Endothelial cell of umbilical vein (primary cell): Measurements from ENCODE around the gene PIM1. TPM values are rescaled to one million over a fixed set of nuclear protein-coding genes. Genes with fewer than 3 reads are reported as not detected.

Experiments
- BruUV-seq: library from RNA; stranded (reverse); fragments of 400-500 nt; replicated peaks from 2 replicates; lab custom pipeline; 2021; lab: Mats Ljungman, UMichigan
- CTCF ChIA-PET: fragments of 300-600, 350-600 bp; sonication (Branson Sonifier 250); formaldehyde crosslinking; loops from one replicate; lab custom pipeline; 2021; ENCODE audit warnings: antibody characterized with exemption, inconsistent platforms; lab: Charles Lee
- POLR2A ChIA-PET: fragments of 300-600, 350-600 bp; sonication (Branson Sonifier 250); formaldehyde crosslinking; loops from one replicate; lab custom pipeline; 2021; ENCODE audit warnings: antibody characterized with exemption, inconsistent platforms; lab: Charles Lee
- DNase-seq: peaks from one replicate; pipeline ENCODE4 v3.0.0-alpha.2; 2011; ENCODE audit warnings: low read depth, low spot score
- FAIRE-seq: peaks from 2 replicates; lab custom pipeline; 2011; peaks lifted over from hg19 to GRCh38; lab: Jason Lieb, UNC
- H2AFZ ChIP-seq: 2 replicates; pipeline ENCODE4 v1.6.0; 2012; ENCODE audit warnings: low read depth, low read length, control low read depth, inconsistent platforms
- H3K27ac ChIP-seq: 2 replicates; pipeline ENCODE4 v1.5.1; 2011; ENCODE audit warnings: low read depth, mild to moderate bottlenecking, control low read depth, low read length, moderate library complexity; ENCODE audit not compliant: insufficient read depth
- H3K27me3 ChIP-seq, 2 experiments: 2 replicates each; pipeline versions ENCODE4 v1.6.0 to v1.6.1; 2011; ENCODE audit warnings: low read length in 2 of 2, mixed read lengths in 1 of 2; ENCODE audit not compliant: control insufficient read depth in 2 of 2, insufficient read depth in 2 of 2
- H3K36me3 ChIP-seq, 2 experiments: 2 replicates in 1 of 2; 3 replicates in 1 of 2; pipeline ENCODE4 v1.5.1; 2011; ENCODE audit warnings: low read length in 2 of 2, mild to moderate bottlenecking in 1 of 2, moderate library complexity in 1 of 2; ENCODE audit not compliant: control insufficient read depth in 2 of 2, insufficient read depth in 2 of 2; ENCODE audit errors: extremely low read depth in 1 of 2
- H3K4me1 ChIP-seq: 3 replicates; pipeline ENCODE4 v1.5.1; 2011; ENCODE audit warnings: mild to moderate bottlenecking, low read length; ENCODE audit not compliant: control insufficient read depth, insufficient read depth; ENCODE audit errors: extremely low read depth
- H3K4me2 ChIP-seq: 2 replicates; pipeline ENCODE4 v1.6.1; 2011; ENCODE audit warnings: low read length, control low read depth, mixed read lengths; ENCODE audit not compliant: insufficient read depth
- H3K4me3 ChIP-seq, 3 experiments: fragments of 200-600 bp in 1 of 3; sonication (generic), shearing (Covaris generic) in 1 of 3; replicated peaks in 1 of 3; 2 replicates each; pipeline ENCODE4 v1.5.1; 2011 to 2016; ENCODE audit warnings: control low read depth in 3 of 3, low read length in 3 of 3, mild to moderate bottlenecking in 2 of 3, inconsistent platforms in 1 of 3, low read depth in 1 of 3, moderate library complexity in 1 of 3; ENCODE audit not compliant: insufficient read depth in 1 of 3
- H3K79me2 ChIP-seq: 2 replicates; pipeline ENCODE4 v1.6.0; 2012; ENCODE audit warnings: low read length, inconsistent platforms; ENCODE audit not compliant: control insufficient read depth, insufficient read depth
- H3K9ac ChIP-seq: replicated peaks from 2 replicates; pipeline ENCODE3; 2011; ENCODE audit warnings: low read length, control low read depth; ENCODE audit not compliant: insufficient read depth; ENCODE audit errors: extremely low read depth
- H3K9me1 ChIP-seq: replicated peaks from 3 replicates; pipeline ENCODE4 v1.6.0; 2011; ENCODE audit warnings: mild to moderate bottlenecking, low read length; ENCODE audit not compliant: control insufficient read depth, insufficient read depth; ENCODE audit errors: extremely low read depth
- H3K9me3 ChIP-seq: replicated peaks from 2 replicates; pipeline ENCODE4 v1.5.1; 2012; ENCODE audit warnings: low read length, inconsistent platforms; ENCODE audit not compliant: control insufficient read depth, insufficient read depth
- H4K20me1 ChIP-seq: replicated peaks from 2 replicates; pipeline ENCODE3; 2011; ENCODE audit warnings: mild to moderate bottlenecking, low read length; ENCODE audit not compliant: control insufficient read depth, insufficient read depth; ENCODE audit errors: extremely low read depth
- EZH2 ChIP-seq: IDR thresholded peaks from 2 replicates; pipeline ENCODE4 v1.6.1; 2012; ENCODE audit warnings: borderline replicate concordance, low read depth, mild to moderate bottlenecking, moderate library complexity, low read length, inconsistent platforms; ENCODE audit not compliant: severe bottlenecking
- FOS ChIP-seq: IDR thresholded peaks from 2 replicates; pipeline ENCODE4 v1.6.1; 2011; ENCODE audit warnings: mild to moderate bottlenecking, low read length, moderate library complexity, borderline replicate concordance; ENCODE audit not compliant: insufficient read depth
- GATA2 ChIP-seq: IDR thresholded peaks from 2 replicates; pipeline ENCODE4 v1.7.0; 2011; ENCODE audit warnings: low read depth, mild to moderate bottlenecking, moderate library complexity, mixed read lengths, low read length; ENCODE audit not compliant: insufficient read length, insufficient read depth
- JUN ChIP-seq: IDR thresholded peaks from 2 replicates; pipeline ENCODE4 v1.6.1; 2011; ENCODE audit warnings: borderline replicate concordance, low read depth; ENCODE audit not compliant: insufficient read length, insufficient read depth
- MYC ChIP-seq: IDR thresholded peaks from one replicate; pipeline ENCODE4 v1.6.1; 2011; ENCODE audit warnings: mild to moderate bottlenecking, low read depth, low read length
- POLR2A ChIP-seq: IDR thresholded peaks from 2 replicates; pipeline ENCODE4 v1.6.1; 2012; ENCODE audit warnings: low read depth, mild to moderate bottlenecking, control low read depth, low read length
- POLR2AphosphoS5 ChIP-seq: IDR thresholded peaks from 2 replicates; pipeline ENCODE4 v1.6.1; 2012; ENCODE audit warnings: low read depth, mild to moderate bottlenecking, control low read depth, low read length, moderate library complexity; ENCODE audit not compliant: insufficient read depth
- dilution Hi-C: fragments of 300-500 bp; cut with MboI; formaldehyde crosslinking; loops from one replicate; pipeline ENCODE4 v1.15.0; 2019; ENCODE audit warnings: low sequenced_read_pairs; ENCODE audit not compliant: extremely low pct_ligation_motif_present
- intact Hi-C: fragments of 100-400 bp; cut with micrococcal nuclease; formaldehyde crosslinking; loops from one replicate; pipeline ENCODE4 v1.10.0; 2022
- polyA plus RNA-seq, 4 experiments: library from polyadenylated mRNA; depleted of rRNA in 3 of 4; stranded (reverse) in 3 of 4; unstranded in 1 of 4; fragments of >200 nt; gene quantifications; 2 replicates each; pipeline versions ENCODE4 v1.2.1 to v1.2.3, GENCODE V29; 2011 to 2012; ENCODE audit warnings: missing spikeins in 1 of 4
- total RNA-seq: library from RNA; stranded (reverse); gene quantifications from 2 replicates; pipeline ENCODE4 v1.2.3, GENCODE V29; 2021
- TF ChIP-seq, protein P1 (sequence below): IDR thresholded peaks from 2 replicates; pipeline ENCODE4 v1.6.1; 2011; ENCODE audit not compliant: insufficient read depth, insufficient read length
- TF ChIP-seq, protein P2 (sequence below), 2 donors: IDR thresholded peaks; 1 replicate in 1 of 2; 2 replicates in 1 of 2; pipeline ENCODE4 v1.5.1; 2011; ENCODE audit warnings: low read length in 2 of 2, mild to moderate bottlenecking in 2 of 2, moderate library complexity in 2 of 2, control low read depth in 1 of 2, inconsistent platforms in 1 of 2, low read depth in 1 of 2; ENCODE audit not compliant: insufficient read depth in 1 of 2; ENCODE audit errors: extremely low read depth in 1 of 2

PIM1 gene
- total and polyA plus RNA-seq, 2 donors (not counting 3 experiments of a cell fraction or from before 2014, with no cell fraction given) = 9.2 to 11.3 TPM

DNA sequence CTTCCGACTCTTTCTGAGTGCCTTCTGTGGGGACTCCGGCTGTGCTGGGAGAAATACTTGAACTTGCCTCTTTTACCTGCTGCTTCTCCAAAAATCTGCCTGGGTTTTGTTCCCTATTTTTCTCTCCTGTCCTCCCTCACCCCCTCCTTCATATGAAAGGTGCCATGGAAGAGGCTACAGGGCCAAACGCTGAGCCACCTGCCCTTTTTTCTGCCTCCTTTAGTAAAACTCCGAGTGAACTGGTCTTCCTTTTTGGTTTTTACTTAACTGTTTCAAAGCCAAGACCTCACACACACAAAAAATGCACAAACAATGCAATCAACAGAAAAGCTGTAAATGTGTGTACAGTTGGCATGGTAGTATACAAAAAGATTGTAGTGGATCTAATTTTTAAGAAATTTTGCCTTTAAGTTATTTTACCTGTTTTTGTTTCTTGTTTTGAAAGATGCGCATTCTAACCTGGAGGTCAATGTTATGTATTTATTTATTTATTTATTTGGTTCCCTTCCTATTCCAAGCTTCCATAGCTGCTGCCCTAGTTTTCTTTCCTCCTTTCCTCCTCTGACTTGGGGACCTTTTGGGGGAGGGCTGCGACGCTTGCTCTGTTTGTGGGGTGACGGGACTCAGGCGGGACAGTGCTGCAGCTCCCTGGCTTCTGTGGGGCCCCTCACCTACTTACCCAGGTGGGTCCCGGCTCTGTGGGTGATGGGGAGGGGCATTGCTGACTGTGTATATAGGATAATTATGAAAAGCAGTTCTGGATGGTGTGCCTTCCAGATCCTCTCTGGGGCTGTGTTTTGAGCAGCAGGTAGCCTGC is 4.8 kb downstream of the PIM1 start:
- BruUV-seq = no TSS peak
- DNase-seq (no peak), FAIRE-seq (no peak)
- H3K9me3 ChIP-seq = no peaks in the 10 kb centered on the region
- H3K27me3 ChIP-seq = no peaks in the 10 kb centered on the region
- H3K27ac ChIP-seq = no peak overlapping the region
- TF ChIP-seq, protein P1, sequence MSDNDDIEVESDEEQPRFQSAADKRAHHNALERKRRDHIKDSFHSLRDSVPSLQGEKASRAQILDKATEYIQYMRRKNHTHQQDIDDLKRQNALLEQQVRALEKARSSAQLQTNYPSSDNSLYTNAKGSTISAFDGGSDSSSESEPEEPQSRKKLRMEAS = no peak
- TF ChIP-seq, protein P2, sequence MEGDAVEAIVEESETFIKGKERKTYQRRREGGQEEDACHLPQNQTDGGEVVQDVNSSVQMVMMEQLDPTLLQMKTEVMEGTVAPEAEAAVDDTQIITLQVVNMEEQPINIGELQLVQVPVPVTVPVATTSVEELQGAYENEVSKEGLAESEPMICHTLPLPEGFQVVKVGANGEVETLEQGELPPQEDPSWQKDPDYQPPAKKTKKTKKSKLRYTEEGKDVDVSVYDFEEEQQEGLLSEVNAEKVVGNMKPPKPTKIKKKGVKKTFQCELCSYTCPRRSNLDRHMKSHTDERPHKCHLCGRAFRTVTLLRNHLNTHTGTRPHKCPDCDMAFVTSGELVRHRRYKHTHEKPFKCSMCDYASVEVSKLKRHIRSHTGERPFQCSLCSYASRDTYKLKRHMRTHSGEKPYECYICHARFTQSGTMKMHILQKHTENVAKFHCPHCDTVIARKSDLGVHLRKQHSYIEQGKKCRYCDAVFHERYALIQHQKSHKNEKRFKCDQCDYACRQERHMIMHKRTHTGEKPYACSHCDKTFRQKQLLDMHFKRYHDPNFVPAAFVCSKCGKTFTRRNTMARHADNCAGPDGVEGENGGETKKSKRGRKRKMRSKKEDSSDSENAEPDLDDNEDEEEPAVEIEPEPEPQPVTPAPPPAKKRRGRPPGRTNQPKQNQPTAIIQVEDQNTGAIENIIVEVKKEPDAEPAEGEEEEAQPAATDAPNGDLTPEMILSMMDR (IDR thresholded peaks at IDR 0.05; ENCODE audit: extremely low read depth in 1 of 2, insufficient read depth in 1 of 2, low read depth in 1 of 2, low read length in 2 of 2) = no peak
- TF ChIP-seq MYC = no peak
- TF ChIP-seq POLR2AphosphoS5 = no peak
- TF ChIP-seq GATA2 = no peak
- TF ChIP-seq FOS = no peak
- TF ChIP-seq POLR2A = no peak
- no peak for TF ChIP-seq EZH2
- no peak for TF ChIP-seq JUN
- peaks cover 2% of the 10 kb centered on the region for H3K79me2 ChIP-seq
- dilution Hi-C loops = no loop called here
- no peak overlapping the region for H3K9ac ChIP-seq
- H3K4me1 ChIP-seq = peaks cover 14% of the 10 kb centered on the region
- no peak overlapping the region for H3K4me2 ChIP-seq
- no peaks in the 10 kb centered on the region for H4K20me1 ChIP-seq
- ChIA-PET POLR2A (no interaction called here), CTCF (interaction anchor here (1.3 to 6.8 kb wide), 5 partner anchors 35 to 153 kb away, joined by 3 to 399 read pairs (median 81); no protein-coding TSS in a partner anchor)
- intact Hi-C loops = no loop called here
- H2AFZ ChIP-seq = no peak overlapping the region
- H3K9me1 ChIP-seq = no peaks in the 10 kb centered on the region
- peaks cover 5 to 15% of the 10 kb centered on the region in 2 experiments for H3K36me3 ChIP-seq
- no peak overlapping the region for H3K4me3 ChIP-seq
